Epithelial cell of esophagus (primary cell): ENCODE results near the gene C1QTNF5.

Experiments
- DNase-seq: peaks from one replicate; pipeline ENCODE4 v3.0.0; 2010; ENCODE audit warnings: low read depth
- H3K4me3 ChIP-seq: 2 replicates; pipeline ENCODE4 v1.5.1; 2011; ENCODE audit warnings: mild to moderate bottlenecking, low read length, control low read depth
- TF ChIP-seq, protein P1 (sequence below): IDR thresholded peaks from 2 replicates; pipeline ENCODE4 v1.5.1; 2011; ENCODE audit warnings: low read depth, mild to moderate bottlenecking, low read length, control low read depth, inconsistent platforms; ENCODE audit not compliant: insufficient read depth; ENCODE audit errors: missing control alignments

C1QTNF5 gene

DNA sequence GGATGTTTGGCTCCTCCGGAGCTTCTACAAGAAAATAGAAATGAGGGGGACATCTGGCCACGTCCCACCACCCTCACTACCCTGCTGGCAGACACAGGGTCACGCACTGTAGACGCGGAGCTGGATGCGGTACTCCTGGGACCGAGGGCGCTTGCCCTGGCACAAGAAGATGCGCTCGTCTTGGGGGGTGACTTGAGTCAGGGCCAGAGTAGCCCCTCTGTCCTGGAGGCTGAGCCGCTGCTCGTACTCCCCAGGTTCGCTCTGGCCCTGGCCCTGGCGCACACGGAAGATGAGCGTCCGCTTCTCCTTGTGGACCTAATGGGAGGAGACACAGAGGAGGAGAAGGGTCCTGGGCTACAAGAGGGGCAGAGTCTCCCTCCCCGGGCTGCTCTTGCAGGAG lies 26.0 kb downstream of the C1QTNF5 start:
- DNase-seq = no peak
- TF ChIP-seq, protein P1, sequence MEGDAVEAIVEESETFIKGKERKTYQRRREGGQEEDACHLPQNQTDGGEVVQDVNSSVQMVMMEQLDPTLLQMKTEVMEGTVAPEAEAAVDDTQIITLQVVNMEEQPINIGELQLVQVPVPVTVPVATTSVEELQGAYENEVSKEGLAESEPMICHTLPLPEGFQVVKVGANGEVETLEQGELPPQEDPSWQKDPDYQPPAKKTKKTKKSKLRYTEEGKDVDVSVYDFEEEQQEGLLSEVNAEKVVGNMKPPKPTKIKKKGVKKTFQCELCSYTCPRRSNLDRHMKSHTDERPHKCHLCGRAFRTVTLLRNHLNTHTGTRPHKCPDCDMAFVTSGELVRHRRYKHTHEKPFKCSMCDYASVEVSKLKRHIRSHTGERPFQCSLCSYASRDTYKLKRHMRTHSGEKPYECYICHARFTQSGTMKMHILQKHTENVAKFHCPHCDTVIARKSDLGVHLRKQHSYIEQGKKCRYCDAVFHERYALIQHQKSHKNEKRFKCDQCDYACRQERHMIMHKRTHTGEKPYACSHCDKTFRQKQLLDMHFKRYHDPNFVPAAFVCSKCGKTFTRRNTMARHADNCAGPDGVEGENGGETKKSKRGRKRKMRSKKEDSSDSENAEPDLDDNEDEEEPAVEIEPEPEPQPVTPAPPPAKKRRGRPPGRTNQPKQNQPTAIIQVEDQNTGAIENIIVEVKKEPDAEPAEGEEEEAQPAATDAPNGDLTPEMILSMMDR = no peak
- H3K4me3 ChIP-seq = no peak overlapping the region

DNA sequence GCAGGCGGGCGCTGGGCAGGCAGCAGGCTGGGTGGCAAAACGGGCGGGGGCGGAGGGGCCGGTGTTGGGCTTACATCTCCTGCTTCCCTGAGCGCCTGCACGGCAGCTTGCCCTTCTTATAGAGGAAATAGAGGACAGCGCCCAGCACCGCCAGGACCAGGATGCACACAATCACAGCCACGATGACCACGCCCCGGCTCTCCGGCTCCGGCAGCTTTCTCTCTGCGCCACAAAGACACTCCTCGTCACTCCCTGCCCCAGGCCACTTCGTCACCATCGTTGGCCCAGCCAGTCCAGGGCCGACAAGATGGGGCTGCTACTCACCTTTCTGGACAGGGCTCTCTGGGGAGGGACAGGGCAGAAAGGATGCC lies 30.0 kb downstream of the C1QTNF5 start:
- peak; percentile 17 for DNase-seq
- no peak overlapping the region for H3K4me3 ChIP-seq
- TF ChIP-seq, protein P1 = no peak

DNA sequence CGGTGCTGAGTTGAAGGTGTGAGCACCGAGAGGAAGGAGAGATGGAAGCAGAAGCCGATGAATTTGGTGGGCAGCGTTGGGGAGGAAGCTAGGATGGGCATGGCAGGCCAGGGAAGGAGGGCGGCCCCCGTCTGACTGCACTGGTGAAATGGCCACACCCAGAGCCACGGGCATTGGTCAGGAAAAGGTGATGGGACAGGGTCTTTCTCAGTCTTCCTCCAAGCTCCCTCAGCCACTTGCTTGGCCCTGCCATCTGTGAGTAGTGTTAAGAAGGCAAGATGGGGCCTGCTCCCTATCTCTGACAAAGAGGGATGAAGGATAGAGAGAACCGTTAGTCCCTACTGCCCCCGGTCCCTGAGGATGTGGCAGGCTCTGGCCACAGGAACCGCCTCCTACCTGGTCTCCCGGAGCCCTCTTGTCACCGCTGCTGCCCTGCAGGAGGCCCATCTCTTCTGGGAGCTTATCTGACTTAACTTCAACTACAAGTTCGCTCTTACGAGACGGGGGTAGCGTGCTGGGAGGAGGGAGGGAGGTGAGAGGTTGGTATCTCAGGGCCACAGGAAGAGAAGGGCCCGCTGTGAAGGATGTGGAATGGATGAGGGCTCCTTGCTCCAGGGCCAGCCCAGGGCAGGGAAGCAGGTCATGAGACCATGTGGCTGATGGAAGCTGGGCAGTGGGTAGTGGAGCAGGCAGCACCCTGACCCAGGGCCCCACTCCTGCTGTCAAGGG lies 30.6 kb downstream of the C1QTNF5 start:
- TF ChIP-seq, protein P1 = no peak
- DNase-seq = no peak
- no peak overlapping the region for H3K4me3 ChIP-seq

DNA sequence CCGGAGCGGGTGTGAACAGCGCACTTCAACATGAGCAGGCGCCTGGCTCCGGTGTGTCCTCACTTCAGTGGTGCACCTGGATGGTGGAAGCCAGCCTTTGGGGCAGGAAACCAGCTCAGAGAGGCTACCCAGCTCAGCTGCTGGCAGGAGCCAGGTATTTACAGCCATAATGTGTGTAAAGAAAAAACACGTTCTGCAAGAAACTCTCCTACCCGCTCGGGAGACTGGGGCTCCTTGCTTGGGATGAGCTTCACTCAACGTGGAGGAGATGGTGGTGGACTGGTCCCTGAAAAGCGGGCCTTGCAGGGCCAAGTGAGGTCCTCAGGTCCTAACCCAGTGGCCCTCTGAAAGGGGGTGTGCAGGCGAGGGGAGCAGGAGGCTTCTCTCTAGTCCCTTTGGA lies 31.3 kb downstream of the C1QTNF5 start:
- TF ChIP-seq, protein P1 = no peak
- DNase-seq = no peak
- H3K4me3 ChIP-seq = no peak overlapping the region

DNA sequence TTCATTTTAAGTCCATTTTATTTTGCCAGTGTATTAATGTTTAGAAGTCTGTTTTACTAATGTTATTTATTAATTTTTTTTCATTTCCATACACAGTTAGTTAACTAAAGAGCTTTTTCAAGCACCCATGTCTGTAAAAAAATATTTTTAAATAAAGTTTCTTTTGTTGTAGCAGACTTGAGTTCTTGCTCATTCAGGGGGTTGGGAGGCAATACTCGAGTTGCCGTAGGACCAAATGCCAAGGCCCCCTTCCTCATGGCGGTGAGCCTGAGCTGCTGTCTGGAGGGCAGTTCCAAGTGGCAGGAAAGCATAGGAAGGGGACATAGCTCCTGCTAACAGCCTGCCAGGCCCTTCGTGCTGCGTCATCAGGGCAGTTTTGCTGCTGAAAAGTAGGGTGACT lies 32.7 kb downstream of the C1QTNF5 start:
- TF ChIP-seq, protein P1 = no peak
- DNase-seq = no peak

DNA sequence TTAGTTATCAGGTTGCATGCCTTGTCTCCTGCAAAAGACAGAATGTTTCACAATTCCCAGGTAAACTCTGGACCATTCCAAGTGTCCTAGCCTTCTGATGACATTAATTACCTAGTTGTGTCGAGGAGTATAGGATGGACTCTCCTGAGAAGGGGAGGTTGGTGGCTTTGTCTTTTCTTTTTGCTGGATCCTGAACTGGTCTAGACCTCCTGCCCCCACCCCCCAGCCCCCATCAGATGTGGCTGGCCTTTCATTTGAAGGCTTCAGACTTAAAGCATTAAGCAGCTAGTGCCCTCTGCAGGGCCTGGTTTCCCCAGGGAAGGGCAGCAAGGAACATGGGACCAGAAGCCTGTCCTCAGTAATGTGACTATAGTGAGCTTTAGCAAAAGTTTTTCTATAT lies 33.5 kb downstream of the C1QTNF5 start:
- no peak for DNase-seq
- no peak overlapping the region for H3K4me3 ChIP-seq
- TF ChIP-seq, protein P1 = no peak

More for the DNA sequence above, 32.7 kb downstream of the C1QTNF5 start:
- H3K4me3 ChIP-seq = no peak overlapping the region

DNA sequence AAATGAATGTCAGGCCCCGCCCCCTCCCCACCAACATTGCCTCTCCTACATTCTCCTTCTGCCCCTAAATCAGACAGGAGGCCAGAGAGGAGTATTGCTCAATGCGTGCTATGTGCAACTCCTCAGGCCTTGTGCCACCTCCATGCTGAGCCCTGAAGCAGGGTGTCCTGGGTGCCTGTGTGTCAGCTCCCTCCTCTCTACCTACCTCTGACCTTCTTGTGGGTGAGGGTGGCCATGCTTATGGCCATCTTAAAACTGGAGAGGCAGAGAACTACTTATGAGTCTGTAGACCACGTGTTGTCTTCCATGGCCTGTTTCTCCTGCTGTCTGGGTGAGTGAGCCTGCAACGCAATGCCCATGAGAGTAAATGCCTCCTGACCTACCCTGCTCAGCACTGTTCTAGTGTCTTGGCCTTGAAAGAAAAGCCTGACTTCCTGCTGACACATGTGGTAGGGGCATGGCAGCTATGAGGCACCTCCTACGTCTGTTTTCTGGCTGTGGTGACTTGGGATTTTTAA lies 34.3 kb downstream of the C1QTNF5 start:
- H3K4me3 ChIP-seq = no peak overlapping the region
- TF ChIP-seq, protein P1 = no peak
- DNase-seq = no peak
